ENCODE measurements around the gene DUSP19. TPM values are rescaled to one million over a fixed set of nuclear protein-coding genes. Genes with fewer than 3 reads are reported as not detected.

The DUSP19 gene
- polyA plus RNA-seq, 1 of the 3 experiments (the other 2 are of a cell fraction), result 0.85 TPM

- Histone ChIP-seq H2AFZ (ENCODE audit: low read depth) (no peak overlapping the region), H3F3A (replicated peaks; ENCODE audit: insufficient read depth) (peaks cover 12% of the 10 kb centered on the region), H3K27me3 (ENCODE audit: insufficient read depth) (no peaks in the 10 kb centered on the region), H3K79me2 (ENCODE audit: insufficient read depth) (peaks cover 91% of the 10 kb centered on the region), H3K27ac (ENCODE audit: low read depth in 2 of 2, low read length in 1 of 2) (peak overlapping the region in 1 of 2 experiments; percentile 91; a peak in 1 of 4 replicates), H3K4me3 (ENCODE audit: low read depth in 2 of 2, low read length in 1 of 2) (0 out of 4 replicates have a peak overlapping the region, but pooled peaks of 1 of the 2 experiments have one; percentile 8), H3K36me3 (replicated peaks in 1 of 2; ENCODE audit: control insufficient read depth in 1 of 2, insufficient read depth in 2 of 2, low read length in 1 of 2) (no peaks in the 10 kb centered on the region), H3K4me1 (ENCODE audit: control insufficient read depth in 1 of 2, insufficient read depth in 2 of 2, low read depth in 1 of 2, low read length in 1 of 2) (peaks cover 23 to 41% of the 10 kb centered on the region in 2 experiments; a peak in 3 of 4 replicates), H4K20me1 (ENCODE audit: insufficient read depth) (peaks cover 81% of the 10 kb centered on the region), H3K9ac (no peak overlapping the region), H3K9me2 (no peaks in the 10 kb centered on the region), H3K9me3 (no peaks in the 10 kb centered on the region), H3K4me2 (peak overlapping the region; percentile 75)
- WGBS (ENCODE audit: low lambda C conversion rate), result 95% methylated on average over 1 of the region's 1 CpG
- TF ChIP-seq SMC3 (IDR thresholded peaks at IDR 0.05; ENCODE audit: low read depth, low read length) (no peak), EZH2phosphoT487 (IDR thresholded peaks at IDR 0.05; ENCODE audit: borderline replicate concordance, low read depth) (no peak), RXRA (IDR thresholded peaks at IDR 0.05; ENCODE audit: borderline replicate concordance, low read depth) (no peak), CTCF (IDR thresholded peaks at IDR 0.05) (no peak)
- no peak for DNase-seq
- POLR2A ChIA-PET, result no interaction called here
- CTCF ChIA-PET, result no interaction called here
Observed at GRCh38 chr2:183033951-183034350, 44.6 kb upstream of the DUSP19 start.

GRCh38 chr2:183034806-183035205 is 43.7 kb upstream of the DUSP19 start:
- peaks cover 82% of the 10 kb centered on the region for H3K79me2 ChIP-seq (ENCODE audit: insufficient read depth)
- H3K9ac ChIP-seq, result no peak overlapping the region; the same call in 1 of the 2 replicates
- peak overlapping the region; percentile 11 to 91; a peak in 2 of 4 replicates for H3K27ac ChIP-seq (ENCODE audit: low read depth in 2 of 2, low read length in 1 of 2)
- H2AFZ ChIP-seq (ENCODE audit: low read depth), result no peak overlapping the region
- H3K36me3 ChIP-seq (replicated peaks in 1 of 2; ENCODE audit: control insufficient read depth in 1 of 2, insufficient read depth in 2 of 2, low read length in 1 of 2), result no peaks in the 10 kb centered on the region
- H3K4me2 ChIP-seq, result peak overlapping the region; percentile 75
- H3K4me1 ChIP-seq (ENCODE audit: control insufficient read depth in 1 of 2, insufficient read depth in 2 of 2, low read depth in 1 of 2, low read length in 1 of 2), result peaks cover 25 to 41% of the 10 kb centered on the region in 2 experiments; a peak in 3 of 4 replicates
- 98% methylated on average over 1 of the region's 1 CpG for WGBS (ENCODE audit: low lambda C conversion rate)
- no peaks in the 10 kb centered on the region for H3K27me3 ChIP-seq (ENCODE audit: insufficient read depth)
- TF ChIP-seq RCOR1 (IDR thresholded peaks at IDR 0.05; ENCODE audit: low read length) (no peak), FOSL2 (IDR thresholded peaks at IDR 0.05; ENCODE audit: borderline replicate concordance, low read depth) (0 out of 2 replicates have a peak, but pooled peaks have one; percentile 5)
- DNase-seq, result no peak
- H3K9me2 ChIP-seq, result no peaks in the 10 kb centered on the region
- CTCF ChIA-PET, result interaction anchor here (1.1 kb wide), 1 partner anchor 91 kb away, joined by 3 read pairs; no protein-coding TSS in a partner anchor
- peak overlapping the region in 1 of 2 experiments; percentile 8; a peak in 1 of 4 replicates for H3K4me3 ChIP-seq (ENCODE audit: low read depth in 2 of 2, low read length in 1 of 2)
- H3K9me3 ChIP-seq, result no peaks in the 10 kb centered on the region
- POLR2A ChIA-PET, result no interaction called here
- peaks cover 73% of the 10 kb centered on the region for H4K20me1 ChIP-seq (ENCODE audit: insufficient read depth)
- peaks cover 14% of the 10 kb centered on the region for H3F3A ChIP-seq (replicated peaks; ENCODE audit: insufficient read depth)

GRCh38 chr2:183035298-183035953 is 43.1 kb upstream of the DUSP19 start:
- Histone ChIP-seq H3K27ac (ENCODE audit: low read depth in 2 of 2, low read length in 1 of 2) (peak overlapping the region; percentile 69 to 91), H3K9ac (peak overlapping the region; percentile 95; the same call in 1 of the 2 replicates), H3K27me3 (ENCODE audit: insufficient read depth) (no peaks in the 10 kb centered on the region), H3K9me3 (no peaks in the 10 kb centered on the region), H3K4me1 (ENCODE audit: control insufficient read depth in 1 of 2, insufficient read depth in 2 of 2, low read depth in 1 of 2, low read length in 1 of 2) (peaks cover 25 to 37% of the 10 kb centered on the region in 2 experiments; a peak in 3 of 4 replicates), H4K20me1 (ENCODE audit: insufficient read depth) (peaks cover 67% of the 10 kb centered on the region), H3F3A (replicated peaks; ENCODE audit: insufficient read depth) (peaks cover 14% of the 10 kb centered on the region), H3K9me2 (no peaks in the 10 kb centered on the region), H3K36me3 (replicated peaks in 1 of 2; ENCODE audit: control insufficient read depth in 1 of 2, insufficient read depth in 2 of 2, low read length in 1 of 2) (no peaks in the 10 kb centered on the region), H2AFZ (ENCODE audit: low read depth) (no peak overlapping the region), H3K4me2 (peak overlapping the region; percentile 75), H3K4me3 (ENCODE audit: low read depth in 2 of 2, low read length in 1 of 2) (peak overlapping the region; percentile 71 to 79; a peak in 3 of 4 replicates), H3K79me2 (ENCODE audit: insufficient read depth) (peaks cover 76% of the 10 kb centered on the region)
- DNase-seq, result no peak
- CTCF ChIA-PET, result interaction anchor here (1.0 to 1.5 kb wide), 3 partner anchors 55 to 251 kb away, joined by 3 to 4 read pairs (median 4); no protein-coding TSS in a partner anchor
- WGBS (ENCODE audit: low lambda C conversion rate), result 55% methylated on average over 2 of the region's 2 CpGs
- POLR2A ChIA-PET, result no interaction called here
- TF ChIP-seq TCF12 (IDR thresholded peaks at IDR 0.05) (peak; percentile 82), IRF3 (IDR thresholded peaks at IDR 0.05; ENCODE audit: low read depth, low read length) (no peak), NRF1 (IDR thresholded peaks at IDR 0.05; ENCODE audit: low read depth, low read length) (no peak), NFIC (IDR thresholded peaks at IDR 0.05; ENCODE audit: borderline replicate concordance) (peak; percentile 40; the same call in 1 of the 2 replicates), GATA2 (CRISPR knock-in tag; IDR thresholded peaks at IDR 0.05) (no peak), TEAD4 (IDR thresholded peaks at IDR 0.05; ENCODE audit: borderline replicate concordance, insufficient read depth) (0 out of 2 replicates have a peak, but pooled peaks have one; percentile 24), POLR2AphosphoS5 (IDR thresholded peaks at IDR 0.05; ENCODE audit: low read depth, low read length) (no peak), MAX (IDR thresholded peaks at IDR 0.05; ENCODE audit: low read depth) (peak; percentile 60; the same call in 1 of the 2 replicates), JUND (IDR thresholded peaks at IDR 0.05) (no peak), USF2 (IDR thresholded peaks at IDR 0.05; ENCODE audit: borderline replicate concordance, low read depth, low read length) (no peak), RAD21 (IDR thresholded peaks at IDR 0.05; ENCODE audit: low read length) (no peak)
